GM19239 (cell line): ENCODE data around the gene RPL29.
A peak's percentile ranks its signal among the peaks of the same experiment; 100 is the strongest.

Experiments
- DNase-seq: peaks from one replicate; pipeline ENCODE4 v3.0.0; 2011; ENCODE audit warnings: low spot score; ENCODE audit not compliant: insufficient read length
- FAIRE-seq: peaks from 2 replicates; lab custom pipeline; 2011; peaks lifted over from hg19 to GRCh38; lab: Jason Lieb, UNC

Gene RPL29

DNA sequence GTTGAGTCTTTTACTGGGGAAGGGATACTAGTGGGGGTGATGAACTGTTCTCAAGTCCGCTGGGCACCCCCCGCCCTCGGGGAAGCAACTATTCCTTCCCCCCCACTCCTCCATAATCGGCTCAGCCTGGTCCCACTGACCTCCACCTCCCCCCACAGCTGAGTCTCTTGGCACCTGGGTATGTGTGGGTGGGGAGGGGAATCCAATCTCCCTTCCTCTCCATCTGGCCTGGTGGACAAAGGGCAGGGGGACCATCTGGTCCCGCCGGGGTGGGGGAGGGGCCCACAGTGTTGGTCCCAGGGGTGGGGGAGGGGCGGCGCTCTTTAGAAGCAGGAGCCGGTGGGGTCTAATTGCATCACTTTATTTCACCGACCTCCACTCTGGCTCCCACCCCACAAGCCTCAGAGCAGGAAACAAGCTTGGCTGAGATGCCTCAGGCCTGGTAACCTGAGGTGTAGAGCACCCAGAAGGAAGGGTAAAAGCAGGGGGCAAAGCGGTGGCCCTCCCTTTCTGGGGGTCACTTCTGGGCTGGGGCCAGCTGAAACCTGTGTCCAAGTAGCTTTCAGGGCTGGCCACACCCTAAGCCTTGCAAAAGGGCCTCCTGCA is 27.4 kb downstream of the RPL29 start:
- DNase-seq = no peak
- peak; percentile 42 for FAIRE-seq

DNA sequence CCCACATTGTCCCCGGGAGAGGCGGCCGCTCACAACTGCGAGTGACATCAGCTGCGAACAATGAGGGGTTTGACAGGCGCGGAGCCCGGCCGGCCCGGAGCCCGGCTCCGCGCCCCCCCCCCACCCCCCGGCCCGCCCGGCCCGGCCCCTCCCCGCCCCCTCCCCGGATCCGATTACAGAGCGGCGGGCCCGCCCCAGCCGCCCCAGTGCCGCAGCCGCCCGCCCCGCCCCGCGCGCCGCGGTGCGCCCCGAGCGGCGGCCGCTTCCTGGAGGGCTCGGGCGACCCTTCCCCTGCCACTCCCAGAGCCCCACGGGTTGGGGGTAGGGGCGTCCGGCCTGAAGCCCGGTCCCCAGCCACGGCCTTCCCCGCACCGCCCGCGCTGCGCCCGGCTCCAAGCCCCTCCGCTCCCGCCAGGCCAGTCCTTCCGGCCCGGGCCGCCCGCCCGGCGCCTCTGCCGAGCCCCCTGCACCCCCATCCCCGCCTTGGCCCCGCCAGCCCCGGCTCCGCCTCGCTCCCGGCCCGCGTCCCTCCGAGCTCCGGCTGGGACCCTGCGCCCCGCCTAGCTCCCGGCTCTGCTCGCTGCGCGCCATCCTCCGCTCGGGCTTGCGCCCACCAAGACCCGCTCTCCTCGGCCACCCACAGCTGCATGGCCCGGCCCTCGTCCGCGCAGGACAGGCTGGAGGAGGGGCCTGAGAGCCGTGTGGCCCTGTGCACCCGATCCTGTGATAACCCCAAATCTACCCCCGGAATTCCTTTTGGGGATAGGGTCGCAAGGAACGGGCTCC is 28.1 kb downstream of the RPL29 start, which contains the start of gene PCBP4:
Gene PCBP4 (minus strand): TSS at position 71 of the 786 bp plus-strand sequence. CDS start 6,214 bp downstream, outside the sequence.
- FAIRE-seq = no peak
- peak; percentile 53 for DNase-seq

DNA sequence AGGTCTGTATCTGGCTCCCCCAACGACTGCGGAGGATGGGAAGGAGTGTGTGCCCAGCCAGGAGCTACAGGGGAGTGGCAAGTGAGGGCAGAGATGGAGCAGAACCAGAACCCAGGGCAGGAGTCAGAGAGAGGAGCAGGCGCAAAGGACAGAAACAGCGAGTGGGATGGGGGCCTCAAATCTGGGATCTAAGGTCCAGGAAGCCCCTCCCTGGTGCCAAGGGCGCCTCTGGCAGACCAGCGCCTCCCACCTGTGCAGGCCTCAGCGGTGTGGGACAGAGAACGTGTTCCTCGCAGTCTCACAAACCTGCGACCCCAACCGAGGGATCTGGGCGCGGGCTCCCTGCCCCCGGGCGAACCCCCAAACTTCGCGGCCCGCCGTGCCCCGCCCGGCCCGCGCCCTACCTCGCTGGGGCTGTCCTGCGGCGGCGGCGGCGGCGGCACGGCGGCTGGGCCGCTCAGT is 28.7 kb downstream of the RPL29 start:
- FAIRE-seq = no peak
- no peak for DNase-seq

DNA sequence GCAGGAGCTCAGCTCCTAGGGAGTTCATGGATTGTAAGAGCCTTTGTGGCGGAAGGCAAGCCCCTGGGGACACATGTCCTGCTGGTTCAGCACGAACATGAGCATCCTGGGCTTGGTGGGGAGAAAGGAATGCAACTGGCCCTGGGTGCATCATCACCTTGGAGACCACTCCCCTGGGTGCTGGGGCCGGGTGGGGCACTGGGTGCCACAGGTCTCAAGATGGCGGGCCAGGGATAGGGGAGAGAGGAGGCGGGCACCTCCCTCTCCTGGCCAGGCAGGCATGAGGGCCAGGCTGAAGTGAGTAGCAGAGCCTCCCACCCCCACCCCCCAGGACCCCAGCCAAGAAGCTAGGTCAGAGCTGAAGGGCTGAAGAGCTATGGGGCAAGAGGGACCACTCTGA is 29.2 kb downstream of the RPL29 start:
- no peak for DNase-seq
- no peak for FAIRE-seq

DNA sequence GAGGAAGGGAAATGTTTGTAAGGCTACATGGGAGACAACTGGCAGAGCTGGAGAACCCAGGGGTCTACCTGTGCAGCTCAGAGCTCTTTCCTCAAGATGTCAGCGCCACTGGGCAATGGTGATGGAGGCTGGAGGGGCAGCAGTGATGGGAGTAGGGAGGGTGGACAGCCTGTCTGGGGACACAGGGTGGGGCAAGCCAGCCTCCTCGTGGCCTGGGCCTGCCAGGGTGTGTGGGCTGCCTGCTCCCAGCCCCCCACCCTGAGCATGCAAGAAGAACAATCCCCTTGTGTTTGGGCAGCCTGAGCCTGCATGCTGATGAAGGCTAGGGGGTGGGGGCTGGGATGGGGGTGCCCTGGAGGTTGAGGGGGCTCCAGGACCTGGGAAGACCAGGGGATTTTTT is 29.7 kb downstream of the RPL29 start:
- DNase-seq (no peak), FAIRE-seq (no peak)

DNA sequence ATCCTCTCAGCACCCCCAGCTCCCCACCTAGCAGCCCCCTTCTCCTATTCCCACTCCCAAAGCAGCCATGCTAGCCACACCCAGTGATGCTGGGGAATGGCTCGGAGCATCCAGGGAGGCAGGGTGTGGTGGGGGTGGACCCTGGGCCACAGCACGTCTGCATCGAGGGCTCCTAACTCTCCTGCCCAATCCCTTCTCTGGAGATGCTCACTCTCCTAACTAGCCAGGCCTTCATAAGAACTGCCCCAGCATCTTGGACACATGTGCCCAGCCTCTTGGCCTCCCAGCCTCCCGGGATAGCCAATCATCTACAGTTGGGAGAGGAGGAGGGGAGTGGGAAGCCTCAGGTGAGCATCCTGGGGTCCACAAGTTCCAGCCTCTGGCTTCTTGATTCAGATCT is 31.2 kb downstream of the RPL29 start:
- DNase-seq (no peak), FAIRE-seq (no peak)

DNA sequence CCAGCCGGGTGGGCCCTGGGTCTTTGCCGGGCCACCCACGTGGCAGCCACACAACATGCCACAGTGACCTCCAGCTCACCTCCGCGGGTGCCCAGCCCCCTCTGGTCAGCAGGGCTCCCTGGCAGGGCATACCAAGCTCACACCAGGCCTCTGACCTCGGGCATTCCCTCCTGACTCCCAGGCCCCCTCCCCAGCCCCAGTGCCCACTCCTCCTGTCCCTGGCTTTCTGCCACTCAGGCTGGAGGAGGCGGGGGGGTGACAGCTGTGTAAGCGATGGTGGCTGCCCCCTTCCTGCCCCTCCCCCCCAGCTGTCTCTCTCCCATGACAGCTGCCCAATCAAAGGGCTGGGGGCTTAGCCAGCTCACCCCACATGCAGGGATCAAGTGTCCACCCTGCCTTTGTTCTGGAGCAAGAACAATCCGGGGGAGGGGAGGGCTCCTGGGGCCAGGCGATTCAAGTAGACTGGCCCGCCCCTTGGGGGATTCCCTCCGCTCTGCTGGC is 31.7 kb downstream of the RPL29 start:
- no peak for DNase-seq
- no peak for FAIRE-seq

DNA sequence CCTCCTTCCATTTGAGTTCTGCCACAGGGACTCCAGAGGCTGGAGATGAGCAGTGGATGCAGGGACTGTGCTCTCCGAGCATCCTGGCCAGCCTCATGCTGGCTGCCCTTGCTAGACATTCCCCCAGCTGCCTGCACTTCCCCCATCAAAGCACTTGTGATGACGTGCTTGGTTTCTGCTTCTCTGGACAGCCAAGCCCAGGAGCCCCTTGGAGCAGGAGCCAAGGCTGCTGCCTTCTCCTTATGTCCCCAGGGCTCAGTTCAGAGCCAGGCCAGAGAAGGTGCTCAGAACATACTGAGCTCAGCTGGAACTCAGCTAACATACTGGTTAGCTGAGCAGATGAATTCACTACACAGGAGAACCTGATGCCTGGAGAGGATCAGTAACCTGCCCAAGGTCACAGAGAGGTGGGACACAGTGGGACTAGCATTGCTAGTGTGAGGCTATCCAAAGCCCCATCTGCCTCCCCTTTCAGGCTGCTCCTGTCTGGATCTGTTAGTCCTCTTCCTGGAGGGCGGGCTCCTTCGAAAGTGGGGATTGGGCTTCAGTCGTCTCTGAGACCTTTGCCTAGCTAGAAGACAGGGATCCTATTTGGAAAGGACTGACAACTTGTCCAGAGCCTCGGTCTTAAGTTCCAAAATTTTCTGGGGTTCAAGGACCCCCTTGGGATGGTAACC is 32.7 kb downstream of the RPL29 start:
- FAIRE-seq (no peak), DNase-seq (no peak)

DNA sequence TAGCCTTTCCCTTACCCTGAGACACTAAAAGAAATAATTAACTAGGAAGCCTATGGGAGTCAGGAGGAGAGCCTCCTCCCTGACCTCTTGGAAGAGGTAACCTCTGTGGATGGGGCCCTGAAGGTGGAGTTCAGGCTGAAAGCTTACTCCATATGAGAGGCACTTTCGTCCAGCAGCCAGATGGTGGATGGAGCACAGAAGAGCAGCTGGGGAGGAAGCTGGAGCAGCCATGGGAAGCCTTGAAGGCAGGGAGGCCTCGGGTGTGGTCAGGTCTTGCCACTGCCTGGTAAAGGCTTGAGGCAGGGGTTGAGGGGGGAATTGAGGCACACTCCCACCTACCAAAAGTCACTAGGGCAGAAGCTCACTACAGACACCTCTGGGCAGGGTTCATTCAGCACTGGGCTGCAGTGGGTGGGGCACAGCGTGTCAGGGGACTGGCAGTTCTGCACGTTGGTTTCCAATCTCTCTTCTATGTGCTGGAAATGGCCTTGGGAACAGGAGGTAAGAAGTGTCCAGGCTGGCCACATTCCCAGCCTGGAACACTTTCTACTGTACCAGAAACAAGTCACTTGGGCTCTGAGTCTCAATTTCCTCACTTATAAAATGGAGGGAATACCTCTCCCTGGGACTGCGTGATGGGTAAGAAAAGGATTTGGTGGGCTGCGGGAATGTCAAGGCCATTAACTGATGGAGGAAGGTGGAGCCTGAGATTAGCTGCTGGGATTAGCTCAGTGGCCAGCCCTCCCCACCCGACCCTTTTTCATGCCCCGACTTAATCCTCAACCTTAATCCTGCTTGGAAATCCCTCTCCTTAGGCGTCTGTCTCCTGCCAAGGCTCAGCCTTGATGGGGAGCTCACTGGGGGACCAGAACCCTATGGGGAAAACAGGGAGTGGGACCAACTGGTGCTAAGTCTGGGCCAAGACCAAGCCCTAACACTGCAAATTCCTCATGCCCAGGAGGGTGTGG is 33.8 kb downstream of the RPL29 start:
- no peak for DNase-seq
- FAIRE-seq = no peak

DNA sequence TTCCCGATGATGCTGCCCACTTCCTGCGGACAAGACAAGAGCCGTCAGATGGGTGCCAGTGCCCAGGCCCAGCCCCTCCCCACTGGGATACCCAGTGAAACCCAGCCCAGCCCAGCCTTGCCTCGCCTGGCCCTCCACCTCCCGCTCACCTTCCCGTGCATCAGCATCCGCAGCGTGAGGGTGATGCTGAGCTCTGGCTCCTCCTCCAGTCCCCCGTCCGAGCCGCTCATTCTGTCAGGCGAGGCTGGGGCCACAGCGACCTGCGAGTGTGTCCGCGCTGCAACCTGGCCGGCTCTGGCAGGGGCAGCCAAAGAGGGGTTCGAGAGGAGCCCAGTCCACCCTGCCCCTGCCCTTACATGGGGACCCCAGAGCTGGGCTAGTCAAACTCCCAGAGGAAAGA is 34.7 kb downstream of the RPL29 start:
- DNase-seq (no peak), FAIRE-seq (no peak)

DNA sequence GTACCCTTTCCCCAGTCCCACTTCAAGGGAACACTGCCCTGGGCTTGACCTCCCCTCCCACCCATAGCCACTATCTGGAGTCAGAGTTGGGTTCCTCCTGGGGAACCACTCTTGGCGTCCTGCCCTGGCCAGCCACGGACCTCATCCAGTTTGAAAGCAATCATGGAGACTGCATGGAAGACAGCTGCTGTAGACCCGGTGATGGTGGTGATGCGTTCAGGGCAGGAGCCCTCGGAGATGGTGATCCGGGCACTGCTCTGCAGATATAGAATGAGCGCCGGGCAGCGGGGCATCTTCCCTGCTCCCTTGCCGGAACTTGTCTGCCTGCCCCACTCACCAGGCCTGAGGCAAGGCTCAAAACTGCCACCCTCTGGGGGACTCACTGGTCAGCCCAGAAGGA is 35.3 kb downstream of the RPL29 start:
- FAIRE-seq = no peak

DNA sequence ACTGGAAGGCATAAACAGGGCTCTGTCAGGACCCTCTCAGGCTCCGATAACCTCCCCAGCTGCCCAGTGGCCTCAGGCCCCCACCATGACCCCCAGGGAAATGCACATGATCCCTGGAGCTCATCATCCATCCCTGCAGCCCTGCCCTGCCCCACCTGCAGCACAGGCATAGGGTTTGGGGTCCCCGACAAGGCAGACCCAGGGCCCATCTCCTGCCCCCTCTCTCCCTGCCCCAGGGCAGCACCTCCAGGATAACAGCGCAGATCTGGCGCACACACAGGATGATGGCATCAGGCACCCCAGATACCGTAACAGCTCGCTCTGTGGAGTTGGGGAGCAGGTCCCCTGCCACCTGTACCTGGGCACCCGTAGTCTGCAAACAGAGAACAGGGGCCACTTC is 36.0 kb downstream of the RPL29 start:
- DNase-seq = no peak
- FAIRE-seq = no peak

More for the DNA sequence above, 35.3 kb downstream of the RPL29 start:
- no peak for DNase-seq

DNA sequence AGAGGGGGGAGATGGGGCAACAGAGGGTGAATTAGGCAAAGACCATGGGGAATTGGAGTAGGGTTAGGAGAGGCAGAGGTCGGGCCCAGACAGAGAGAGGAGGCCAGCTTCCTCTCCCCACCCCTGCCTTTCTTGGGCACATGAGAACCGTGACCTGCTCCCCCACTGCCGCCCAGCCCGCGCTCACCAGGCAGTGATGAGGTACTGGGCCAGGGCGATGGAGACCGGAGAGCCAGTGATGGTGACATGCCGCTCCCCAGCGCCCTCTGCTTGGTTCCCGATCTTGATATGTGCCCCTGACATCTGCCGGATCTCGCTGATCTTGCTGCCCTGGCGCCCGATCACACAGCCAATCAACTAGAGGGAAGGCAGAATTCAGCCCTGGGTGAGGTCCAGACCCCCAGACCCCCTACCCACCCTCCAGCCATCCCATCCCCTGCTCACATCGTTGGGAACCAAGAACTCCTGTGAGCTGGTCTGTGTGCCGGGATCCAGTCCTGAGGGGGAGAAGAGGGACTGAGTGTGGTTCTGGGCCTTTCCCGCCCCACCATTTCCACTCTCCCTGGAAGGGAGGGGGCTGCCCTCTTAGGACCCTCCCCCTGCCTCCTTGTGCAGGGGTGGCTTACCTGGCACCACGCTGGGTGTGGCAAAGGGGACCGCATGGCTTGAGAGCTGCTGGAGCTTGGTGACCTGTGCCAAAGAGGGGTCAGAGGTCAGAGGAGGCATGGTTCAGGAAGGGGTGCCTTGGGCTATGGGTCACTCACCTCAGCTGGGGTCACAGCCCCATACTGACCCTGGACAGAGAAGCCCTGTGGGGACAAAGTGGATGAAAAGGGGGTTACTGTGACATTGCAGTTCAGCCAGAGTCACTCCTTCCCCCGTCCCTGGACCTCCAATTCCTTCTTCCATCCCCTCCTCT is 36.8 kb downstream of the RPL29 start:
- no peak for DNase-seq
- FAIRE-seq = no peak

DNA sequence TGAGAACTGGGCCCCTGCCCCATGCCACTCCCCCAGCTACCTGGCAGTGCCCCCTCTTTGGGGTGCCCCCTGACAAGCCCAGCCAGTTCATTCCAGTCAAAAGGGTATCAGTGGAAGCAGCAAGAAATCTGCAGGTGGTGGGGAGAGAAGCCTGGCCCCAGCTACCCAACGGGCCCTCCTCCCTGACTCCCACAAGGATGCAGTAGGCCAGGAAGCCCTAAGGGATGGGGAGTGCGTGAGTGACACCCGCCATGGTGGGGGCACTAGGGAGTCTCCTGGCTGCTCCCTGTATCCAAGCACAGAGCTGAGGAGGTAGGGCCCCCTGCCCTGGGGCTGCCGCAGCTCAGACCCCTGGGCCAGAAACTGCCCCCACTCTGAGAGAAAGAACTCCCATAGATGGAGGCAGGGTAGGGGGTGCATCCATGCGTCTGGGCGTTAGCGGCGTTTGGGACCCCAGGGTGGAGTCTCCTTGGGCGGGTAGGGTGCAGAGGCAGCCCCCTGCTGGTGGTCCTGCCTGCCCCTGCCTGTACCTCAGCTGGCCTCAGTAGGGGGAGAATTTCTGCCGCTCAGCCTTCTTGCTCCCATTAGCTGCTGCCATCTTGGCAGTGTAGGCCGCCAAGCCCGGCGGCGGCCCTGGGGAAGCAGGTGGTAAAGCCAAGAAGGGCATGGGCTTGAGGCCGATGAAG is 38.0 kb downstream of the RPL29 start:
- FAIRE-seq (no peak), DNase-seq (no peak)

DNA sequence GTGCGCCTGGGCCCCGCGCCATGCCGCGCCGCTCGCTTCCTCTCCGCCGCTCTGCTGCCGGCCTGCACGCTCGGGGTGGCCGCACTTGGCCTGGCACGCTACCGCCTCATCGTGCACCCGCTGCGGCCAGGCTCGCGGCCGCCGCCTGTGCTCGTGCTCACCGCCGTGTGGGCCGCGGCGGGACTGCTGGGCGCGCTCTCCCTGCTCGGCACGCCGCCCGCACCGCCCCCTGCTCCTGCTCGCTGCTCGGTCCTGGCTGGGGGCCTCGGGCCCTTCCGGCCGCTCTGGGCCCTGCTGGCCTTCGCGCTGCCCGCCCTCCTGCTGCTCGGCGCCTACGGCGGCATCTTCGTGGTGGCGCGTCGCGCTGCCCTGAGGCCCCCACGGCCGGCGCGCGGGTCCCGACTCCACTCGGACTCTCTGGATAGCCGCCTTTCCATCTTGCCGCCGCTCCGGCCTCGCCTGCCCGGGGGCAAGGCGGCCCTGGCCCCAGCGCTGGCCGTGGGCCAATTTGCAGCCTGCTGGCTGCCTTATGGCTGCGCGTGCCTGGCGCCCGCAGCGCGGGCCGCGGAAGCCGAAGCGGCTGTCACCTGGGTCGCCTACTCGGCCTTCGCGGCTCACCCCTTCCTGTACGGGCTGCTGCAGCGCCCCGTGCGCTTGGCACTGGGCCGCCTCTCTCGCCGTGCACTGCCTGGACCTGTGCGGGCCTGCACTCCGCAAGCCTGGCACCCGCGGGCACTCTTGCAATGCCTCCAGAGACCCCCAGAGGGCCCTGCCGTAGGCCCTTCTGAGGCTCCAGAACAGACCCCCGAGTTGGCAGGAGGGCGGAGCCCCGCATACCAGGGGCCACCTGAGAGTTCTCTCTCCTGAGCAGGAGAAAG is 39.6 kb downstream of the RPL29 start:
- no peak for FAIRE-seq
- peak; percentile 65 for DNase-seq

DNA sequence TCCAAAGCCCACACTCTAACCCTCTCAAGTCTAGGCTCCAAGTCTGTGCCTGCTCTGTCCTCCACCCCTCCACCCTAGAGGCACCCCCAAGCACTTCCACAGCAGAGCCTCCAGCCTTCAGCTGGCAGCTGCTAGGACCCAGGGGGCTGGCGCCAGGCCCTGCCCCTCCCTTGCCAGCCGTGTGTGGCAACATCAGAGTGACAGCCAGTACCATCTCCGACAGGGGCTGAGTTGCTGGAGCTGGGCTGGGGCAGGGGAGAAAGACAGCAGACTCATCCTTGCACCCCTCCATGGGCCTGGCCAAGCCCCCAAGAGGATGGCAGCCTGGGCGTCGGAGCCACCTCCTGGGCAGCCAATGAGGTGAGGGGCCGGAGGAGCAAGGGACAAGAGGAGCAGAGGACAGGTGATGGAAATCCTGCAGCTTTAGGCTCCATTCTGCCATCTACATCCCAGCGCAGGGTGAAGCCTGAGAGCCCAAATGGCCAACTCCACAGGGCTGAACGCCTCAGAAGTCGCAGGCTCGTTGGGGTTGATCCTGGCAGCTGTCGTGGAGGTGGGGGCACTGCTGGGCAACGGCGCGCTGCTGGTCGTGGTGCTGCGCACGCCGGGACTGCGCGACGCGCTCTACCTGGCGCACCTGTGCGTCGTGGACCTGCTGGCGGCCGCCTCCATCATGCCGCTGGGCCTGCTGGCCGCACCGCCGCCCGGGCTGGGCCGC is 40.4 kb downstream of the RPL29 start, which contains the start of gene GPR62:
Gene GPR62 (plus strand): TSS at position 207 of the 718 bp plus-strand sequence. CDS start 272 bp downstream, at position 479.
- FAIRE-seq (no peak), DNase-seq (no peak)

DNA sequence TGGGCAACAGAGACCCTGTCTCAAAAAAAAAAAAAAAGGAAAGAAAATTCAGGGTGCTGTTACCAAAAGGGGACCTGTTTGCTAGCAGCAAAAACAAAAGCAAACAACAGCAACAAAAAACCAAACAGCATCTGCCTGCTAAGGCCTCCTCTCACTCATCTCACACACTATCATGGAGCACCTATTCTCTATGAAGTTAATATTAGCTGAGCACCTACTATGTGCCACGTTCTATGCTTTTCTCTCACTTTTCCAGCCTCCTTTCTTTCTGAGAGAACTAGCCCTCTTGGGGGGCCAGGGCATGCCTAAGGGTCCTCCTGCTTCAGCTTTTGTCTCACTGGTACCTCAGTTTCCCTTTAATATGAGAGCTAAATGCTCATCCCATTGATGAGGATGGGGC is 41.0 kb downstream of the RPL29 start:
- no peak for FAIRE-seq
- DNase-seq = no peak
